Measurements from ENCODE around the gene YEATS4. TPM values are rescaled to one million over a fixed set of nuclear protein-coding genes. Genes with fewer than 3 reads are reported as not detected.
A peak's percentile ranks its signal among the peaks of the same experiment; 100 is the strongest.

YEATS4 gene
- total RNA-seq, 1 donor from 2014 or later: 11.4 TPM

DNA sequence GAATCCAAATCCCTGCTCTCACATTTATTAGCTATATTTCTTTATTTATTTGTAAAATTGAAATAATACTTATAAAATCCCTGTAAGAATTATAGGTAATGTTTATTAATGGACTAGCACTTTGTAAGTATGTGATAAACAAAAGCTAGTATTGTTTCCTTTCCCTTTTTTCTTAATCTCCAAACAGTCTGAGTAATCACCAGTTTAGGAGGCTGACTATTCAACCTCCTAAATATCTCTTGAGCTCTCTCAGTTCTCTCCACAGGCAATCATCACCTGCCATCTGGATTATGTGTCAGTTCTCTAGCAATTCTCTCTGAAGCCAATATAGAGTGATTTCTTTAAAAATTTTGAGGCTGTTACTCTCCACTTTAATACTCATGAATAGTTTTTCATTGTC is 20.6 kb upstream of the YEATS4 start:
- ATAC-seq (no peak), DNase-seq (ENCODE audit: missing footprints) (no peak)
- intact Hi-C loops (cut with DNase I): no loop called here

DNA sequence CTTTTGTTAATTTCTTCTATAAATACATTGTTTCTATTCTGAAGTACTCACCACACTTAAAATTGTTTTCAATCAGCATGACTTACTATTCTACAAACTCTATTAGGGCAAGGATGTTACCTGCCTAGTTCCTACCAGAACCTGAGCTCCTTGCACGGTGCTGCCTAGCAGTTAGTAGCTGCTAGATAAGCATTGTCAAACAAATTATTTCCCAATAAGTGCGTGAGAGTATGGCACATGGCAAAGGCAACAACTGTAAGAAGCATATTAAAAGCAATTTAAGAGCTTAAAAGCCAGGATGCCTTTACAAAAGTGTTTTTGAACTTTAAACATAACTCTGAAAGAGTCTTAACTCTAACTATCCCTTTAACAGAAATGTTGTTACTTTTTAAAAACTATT is 19.5 kb upstream of the YEATS4 start:
- no peak for ATAC-seq
- no peak for DNase-seq (ENCODE audit: missing footprints)
- intact Hi-C loops (cut with DNase I): no loop called here

DNA sequence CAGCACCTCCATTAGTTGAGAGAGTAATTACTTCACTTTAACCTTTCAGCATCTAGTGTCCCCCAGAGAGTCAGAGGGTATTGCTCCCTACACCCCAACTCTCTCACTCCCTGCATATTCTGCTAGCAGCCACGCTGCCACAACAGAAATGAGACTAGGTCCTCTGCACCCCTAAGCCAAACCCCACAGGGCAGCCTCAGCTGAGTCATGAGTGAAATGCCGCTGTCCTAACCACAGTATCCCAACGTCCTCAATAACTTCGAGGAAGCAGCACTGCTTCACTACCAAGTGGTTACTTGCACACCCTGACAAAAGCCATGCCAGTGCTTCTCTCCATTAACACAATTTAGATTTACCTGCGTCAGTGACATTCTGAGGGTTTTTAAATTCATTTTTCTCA is 18.2 kb upstream of the YEATS4 start:
- ATAC-seq: no peak
- no peak for DNase-seq (ENCODE audit: missing footprints)
- intact Hi-C loops (cut with DNase I): no loop called here

DNA sequence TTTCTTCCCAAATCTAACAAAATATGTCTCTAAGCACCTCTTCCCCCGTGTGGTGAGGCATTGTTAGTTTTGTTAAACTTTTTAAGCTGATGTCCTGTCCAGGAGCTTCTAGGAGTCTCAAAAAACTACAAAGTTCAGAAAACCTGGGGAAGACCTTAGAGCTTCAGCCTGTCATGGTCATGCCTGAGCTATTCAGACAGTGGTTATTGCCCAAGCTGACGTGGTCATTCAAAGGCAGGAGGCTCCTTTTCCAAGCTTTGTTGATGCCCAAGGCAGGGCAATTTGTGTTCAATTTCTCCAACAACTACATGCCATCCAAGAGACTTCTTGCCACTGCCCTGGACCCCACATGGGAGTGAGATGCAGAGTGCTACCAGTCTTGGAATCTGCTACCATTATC is 17.1 kb upstream of the YEATS4 start:
- intact Hi-C loops (cut with DNase I): no loop called here

DNA sequence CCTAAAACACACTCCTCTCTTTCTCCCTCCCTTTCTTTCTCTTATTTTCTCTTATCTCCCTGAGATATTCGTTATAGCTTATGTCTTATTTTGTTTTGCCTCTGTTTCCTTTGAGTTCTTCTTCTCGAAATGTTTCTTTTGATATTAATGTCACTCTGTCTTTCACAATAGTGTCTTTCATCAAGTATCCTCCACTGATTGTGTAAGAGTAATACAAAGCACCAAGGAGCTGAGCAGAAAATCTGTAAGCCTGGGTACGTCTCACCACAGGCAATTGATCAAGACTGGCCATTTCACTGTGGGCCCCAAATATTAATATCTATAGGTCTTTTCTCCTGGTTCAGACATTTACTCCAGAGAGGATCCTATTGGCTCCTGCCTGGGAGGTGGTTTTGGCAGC is 16.2 kb upstream of the YEATS4 start:
- intact Hi-C loops (cut with DNase I): no loop called here
- no peak for DNase-seq (ENCODE audit: missing footprints)
- ATAC-seq: no peak

More for the DNA sequence above, 17.1 kb upstream of the YEATS4 start:
- ATAC-seq (no peak), DNase-seq (ENCODE audit: missing footprints) (no peak)

DNA sequence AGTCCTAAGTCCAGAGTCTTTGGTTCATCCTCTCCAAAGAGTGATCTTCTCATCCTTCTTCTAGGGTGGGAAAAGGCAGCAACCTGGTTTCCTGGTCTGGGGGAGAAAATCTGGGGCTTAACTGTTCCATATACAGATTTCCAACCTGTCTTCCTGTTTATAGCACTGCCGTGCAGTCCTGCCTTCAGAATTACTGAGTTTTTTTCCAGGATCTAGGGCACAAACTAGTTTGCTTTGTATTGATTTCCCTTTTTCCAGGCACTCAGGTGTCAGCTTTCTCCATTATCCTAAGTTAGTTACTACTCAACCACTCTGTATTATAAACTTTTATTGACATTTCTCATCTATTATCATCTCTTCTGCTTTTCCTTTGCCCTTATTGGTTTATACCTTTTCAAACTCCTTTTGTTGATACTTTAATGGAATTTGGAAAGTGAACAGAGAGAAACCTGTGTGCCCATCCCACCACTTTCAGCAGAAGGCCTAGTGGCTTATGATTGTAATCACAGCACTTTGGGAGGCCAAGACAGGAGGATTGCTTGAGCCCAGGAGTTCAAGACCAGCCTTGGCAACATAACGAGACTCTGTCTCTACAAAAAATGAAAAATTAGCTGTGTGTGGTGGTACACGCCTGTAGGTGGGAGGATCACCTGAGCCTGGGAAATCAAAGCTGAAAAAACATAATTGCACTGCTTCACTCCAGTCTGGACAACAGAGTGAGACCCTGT is 15.5 kb upstream of the YEATS4 start:
- ATAC-seq (no peak), DNase-seq (ENCODE audit: missing footprints) (no peak)
- intact Hi-C loops (cut with DNase I): no loop called here

DNA sequence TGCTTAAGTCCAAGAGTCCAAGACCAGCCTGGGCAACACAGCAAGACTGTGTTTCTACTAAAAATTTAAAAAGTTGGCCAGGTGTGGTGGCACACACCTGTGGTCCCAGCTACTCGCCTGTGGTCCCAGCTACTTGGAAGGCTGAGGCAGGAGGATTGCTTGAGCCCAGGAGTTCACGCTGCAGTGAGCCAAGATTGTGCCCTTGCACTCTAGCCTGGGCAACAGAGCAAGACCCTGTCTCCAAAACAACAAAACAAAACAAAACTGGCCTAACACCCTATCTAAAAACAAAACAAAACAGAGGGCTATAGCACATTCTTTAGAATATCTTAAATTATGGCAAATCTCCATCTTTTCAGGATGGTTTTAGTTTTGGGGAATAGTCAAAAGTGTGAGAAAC is 14.5 kb upstream of the YEATS4 start:
- intact Hi-C loops (cut with DNase I): no loop called here
- ATAC-seq (no peak), DNase-seq (ENCODE audit: missing footprints) (no peak)

DNA sequence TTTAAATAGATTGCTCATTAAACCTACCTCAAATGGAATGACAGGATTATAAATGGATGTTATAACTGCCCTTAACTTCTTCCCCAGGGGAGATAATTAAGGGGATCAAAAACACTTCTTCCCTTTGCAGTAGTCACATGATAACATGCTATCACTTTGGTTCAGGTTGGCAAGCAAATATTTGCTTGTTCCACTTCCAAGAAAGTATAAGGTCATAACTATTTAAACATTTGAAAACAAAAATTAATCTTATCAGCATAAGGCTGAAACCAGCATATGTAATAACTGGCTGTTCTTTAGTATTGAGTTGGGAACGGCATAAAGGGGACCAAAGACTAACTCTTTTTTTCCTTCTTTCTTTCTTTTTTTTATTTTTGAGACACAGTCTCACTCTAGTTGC is 13.8 kb upstream of the YEATS4 start:
- DNase-seq (ENCODE audit: missing footprints) (no peak), ATAC-seq (no peak)
- intact Hi-C loops (cut with DNase I): no loop called here

DNA sequence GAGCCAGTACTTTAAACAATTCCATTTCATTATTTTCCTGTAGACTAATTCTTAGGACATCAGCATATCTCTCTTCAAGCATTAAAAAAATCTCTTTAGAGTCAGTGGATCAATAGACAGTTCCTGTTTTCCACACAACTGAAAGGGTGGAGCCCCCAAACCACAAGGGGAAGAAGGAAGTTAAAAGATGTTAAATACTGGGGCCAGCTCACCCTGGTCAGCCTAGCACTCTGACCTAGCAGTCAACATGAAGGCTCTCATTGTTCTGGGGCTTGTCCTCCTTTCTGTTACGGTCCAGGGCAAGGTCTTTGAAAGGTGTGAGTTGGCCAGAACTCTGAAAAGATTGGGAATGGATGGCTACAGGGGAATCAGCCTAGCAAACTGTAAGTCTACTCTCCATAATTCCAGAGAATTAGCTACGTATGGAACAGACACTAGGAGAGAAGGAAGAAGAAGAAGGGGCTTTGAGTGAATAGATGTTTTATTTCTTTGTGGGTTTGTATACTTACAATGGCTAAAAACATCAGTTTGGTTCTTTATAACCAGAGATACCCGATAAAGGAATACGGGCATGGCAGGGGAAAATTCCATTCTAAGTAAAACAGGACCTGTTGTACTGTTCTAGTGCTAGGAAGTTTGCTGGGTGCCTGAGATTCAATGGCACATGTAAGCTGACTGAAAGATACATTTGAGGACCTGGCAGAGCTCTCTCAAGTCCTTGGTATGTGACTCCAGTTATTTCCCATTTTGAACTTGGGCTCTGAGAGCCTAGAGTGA is 11.2 kb upstream of the YEATS4 start, which contains the start of gene LYZ:
Gene LYZ, plus strand, starts transcription at position 220 of the 777 bp plus-strand sequence. Its CDS starts 28 bp downstream, at position 248.
- ATAC-seq: peak; percentile 77
- intact Hi-C loops (cut with DNase I): no loop called here
- DNase-seq (ENCODE audit: missing footprints): no peak

DNA sequence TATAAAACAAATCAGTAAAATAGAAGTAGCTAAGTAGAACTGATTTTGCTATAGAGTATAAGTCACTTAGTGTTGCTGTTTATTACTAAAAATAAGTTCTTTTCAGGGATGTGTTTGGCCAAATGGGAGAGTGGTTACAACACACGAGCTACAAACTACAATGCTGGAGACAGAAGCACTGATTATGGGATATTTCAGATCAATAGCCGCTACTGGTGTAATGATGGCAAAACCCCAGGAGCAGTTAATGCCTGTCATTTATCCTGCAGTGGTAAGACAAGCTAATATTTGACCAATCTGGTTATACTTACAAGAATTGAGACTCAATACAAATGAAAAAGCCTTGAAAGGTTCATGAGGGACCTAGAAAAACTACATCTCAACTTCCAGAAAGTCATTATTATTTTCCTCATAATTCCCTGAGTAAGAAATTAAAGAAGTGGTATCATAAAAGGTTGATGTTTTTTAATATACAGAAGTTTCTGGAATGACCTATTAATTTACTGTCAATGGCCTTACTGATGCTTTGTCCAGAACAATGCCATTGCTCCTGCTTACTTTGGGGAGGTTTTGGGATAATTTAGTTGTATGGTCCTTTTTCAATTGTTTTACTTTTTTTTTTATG is 9.4 kb upstream of the YEATS4 start:
- intact Hi-C loops (cut with DNase I): loop anchor here (10.0 kb wide), 1 partner anchor 195 kb away; no protein-coding TSS in a partner anchor
- ATAC-seq: no peak
- no peak for DNase-seq (ENCODE audit: missing footprints)

DNA sequence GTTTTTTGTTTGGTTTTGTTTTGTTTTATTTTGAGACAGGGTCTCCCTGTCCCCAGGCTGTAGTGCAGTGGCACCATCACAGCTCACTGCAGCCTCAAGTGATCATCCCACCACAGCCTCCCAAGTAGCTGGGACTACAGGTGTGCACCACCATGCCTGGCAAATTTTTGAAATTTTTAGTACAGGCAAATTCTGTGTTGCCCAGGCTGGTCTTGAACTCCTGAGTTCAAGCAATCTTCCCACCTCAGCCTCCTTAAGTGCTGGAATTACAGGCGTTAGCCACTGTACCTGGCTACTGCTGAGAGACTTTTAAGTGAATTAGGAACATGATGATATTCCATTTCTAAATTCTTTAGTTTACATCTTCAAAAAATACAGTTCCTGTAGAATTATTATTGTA is 8.8 kb upstream of the YEATS4 start:
- no peak for ATAC-seq
- DNase-seq (ENCODE audit: missing footprints): no peak
- intact Hi-C loops (cut with DNase I): loop anchor here (10.0 kb wide), 1 partner anchor 196 kb away; no protein-coding TSS in a partner anchor

DNA sequence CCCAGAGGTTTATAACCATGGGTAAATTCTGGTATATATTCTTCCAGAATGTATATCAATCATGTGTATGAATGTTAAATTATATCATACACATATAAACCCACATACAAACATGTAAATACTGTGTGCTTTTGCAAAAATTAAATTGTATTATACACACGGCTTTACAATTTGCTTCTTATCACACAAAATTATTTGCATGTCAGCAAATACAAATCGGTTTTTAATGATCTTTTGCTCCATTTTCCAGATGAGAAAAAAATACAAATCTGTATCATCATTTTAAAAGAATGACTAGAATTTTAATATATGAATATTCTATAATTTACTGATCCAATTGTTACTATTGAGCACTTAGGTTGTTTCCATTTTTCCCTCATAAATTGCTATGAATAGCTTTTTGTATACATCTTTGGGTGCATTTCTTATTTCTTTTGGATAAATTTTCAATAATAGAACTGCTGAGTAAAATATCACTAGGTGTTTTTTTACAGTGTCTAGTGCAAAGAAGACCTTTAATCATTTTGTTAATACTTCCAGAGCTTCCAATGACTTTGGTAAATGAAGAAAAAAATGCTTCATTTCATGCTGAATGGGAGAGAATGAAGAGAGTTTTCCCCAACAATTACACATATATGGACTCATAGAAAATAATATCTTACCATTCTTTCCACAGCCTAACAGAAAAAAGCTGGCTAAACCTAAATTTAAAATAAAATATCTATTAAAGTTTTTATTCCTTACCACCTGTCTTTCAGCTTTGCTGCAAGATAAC is 7.9 kb upstream of the YEATS4 start:
- ATAC-seq: no peak
- intact Hi-C loops (cut with DNase I): loop anchor here (10.0 kb wide), 1 partner anchor 197 kb away; no protein-coding TSS in a partner anchor
- no peak for DNase-seq (ENCODE audit: missing footprints)

DNA sequence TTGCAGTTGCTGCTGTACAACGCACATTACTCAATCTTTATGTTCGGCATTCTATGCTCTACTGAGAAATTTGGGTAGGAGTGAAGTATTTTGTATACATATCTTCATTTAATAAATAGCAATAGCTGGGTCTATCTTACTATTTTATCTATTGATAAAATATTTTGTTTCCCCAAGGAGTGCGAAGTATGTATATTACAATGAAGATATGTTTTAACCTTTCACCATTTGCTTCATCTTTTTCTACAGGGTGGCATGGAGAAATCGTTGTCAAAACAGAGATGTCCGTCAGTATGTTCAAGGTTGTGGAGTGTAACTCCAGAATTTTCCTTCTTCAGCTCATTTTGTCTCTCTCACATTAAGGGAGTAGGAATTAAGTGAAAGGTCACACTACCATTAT is 6.6 kb upstream of the YEATS4 start:
- DNase-seq (ENCODE audit: missing footprints) (no peak), ATAC-seq (no peak)
- intact Hi-C loops (cut with DNase I): loop anchor here (10.0 kb wide), 1 partner anchor 198 kb away; no protein-coding TSS in a partner anchor

DNA sequence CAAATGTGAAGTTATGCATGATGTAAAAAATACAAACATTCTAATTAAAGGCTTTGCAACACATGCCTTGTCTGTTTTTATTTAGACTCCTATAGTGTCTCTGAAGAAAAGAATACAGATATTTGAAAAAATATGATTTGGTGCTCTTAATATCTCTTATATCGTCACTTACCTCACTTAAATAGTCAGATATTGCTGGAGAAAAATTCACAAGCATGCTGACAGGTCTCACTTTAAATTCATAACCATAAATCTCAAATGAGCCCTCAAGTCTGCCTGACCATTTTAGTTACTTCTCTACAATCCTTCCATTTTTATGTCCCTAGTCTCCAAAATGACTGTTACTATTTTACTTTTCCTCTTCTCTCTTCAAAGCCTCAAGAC is 5.4 kb upstream of the YEATS4 start:
- intact Hi-C loops (cut with DNase I): loop anchor here (10.0 kb wide), 1 partner anchor 199 kb away; no protein-coding TSS in a partner anchor
- DNase-seq (ENCODE audit: missing footprints) (no peak), ATAC-seq (no peak)

DNA sequence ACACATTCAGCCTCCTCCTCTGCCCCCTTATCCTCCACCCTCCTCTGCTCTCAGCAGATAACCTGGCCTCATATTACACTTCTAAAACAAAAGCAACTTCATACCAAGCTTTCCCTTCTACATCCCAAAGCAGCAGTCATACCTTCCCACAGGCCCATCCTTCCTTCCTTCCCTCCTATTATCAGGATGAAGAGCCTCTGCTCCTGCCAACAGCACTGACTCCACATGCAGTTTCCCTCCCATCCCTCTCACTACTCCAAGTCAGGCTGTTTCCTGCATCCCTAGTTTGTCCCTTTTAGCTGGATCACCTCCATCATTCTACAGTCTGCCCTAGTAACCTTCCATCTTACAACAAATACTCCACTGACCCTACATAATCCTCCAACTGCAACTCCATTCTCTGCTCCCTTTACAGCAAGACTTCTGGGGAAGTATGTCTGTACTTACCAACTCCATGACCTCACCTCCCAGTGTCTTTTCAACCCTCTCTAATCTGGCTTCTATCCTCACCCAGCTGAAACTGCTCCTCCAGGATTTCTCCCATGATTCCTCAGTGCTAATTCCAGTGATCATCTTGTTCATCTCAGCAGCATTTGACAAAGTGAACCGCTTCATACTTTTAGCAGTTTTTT is 4.9 kb upstream of the YEATS4 start:
- DNase-seq (ENCODE audit: missing footprints) (no peak), ATAC-seq (no peak)
- intact Hi-C loops (cut with DNase I): loop anchor here (5.0 to 10.0 kb wide), 3 partner anchors 200 to 283 kb away; no protein-coding TSS in a partner anchor

DNA sequence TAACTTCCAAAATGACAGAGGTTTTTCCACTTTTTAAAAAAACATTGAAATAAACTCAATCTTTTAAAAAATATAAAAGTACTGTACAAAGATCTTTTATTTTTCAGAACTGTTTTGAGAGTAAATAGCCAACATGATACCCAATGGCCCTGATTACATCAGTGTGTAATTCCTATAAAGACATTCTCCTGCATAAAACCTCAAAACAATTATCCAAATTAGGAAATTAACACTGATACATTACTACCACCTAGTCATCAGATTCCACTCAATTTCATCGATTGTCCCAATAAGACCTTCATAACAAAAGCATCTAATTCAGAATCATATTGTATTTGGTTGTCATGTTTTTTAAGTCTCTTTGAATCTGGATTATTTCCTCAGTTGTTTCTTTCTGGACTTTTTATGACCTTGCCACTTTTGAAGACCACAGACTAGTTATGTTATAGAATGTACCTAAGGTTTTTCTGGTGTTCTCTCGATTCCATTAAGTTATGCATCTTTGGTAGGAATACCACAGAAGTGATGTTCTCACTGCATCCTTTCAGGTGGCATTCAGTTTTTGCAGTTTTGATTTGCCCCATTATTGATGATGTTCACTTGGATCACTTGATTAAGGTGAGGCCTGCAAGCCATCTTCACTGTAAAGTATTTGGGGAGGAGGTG is 4.0 kb upstream of the YEATS4 start:
- intact Hi-C loops (cut with DNase I): loop anchor here (5.0 to 10.0 kb wide), 3 partner anchors 201 to 282 kb away; no protein-coding TSS in a partner anchor
- no peak for ATAC-seq
- no peak for DNase-seq (ENCODE audit: missing footprints)

DNA sequence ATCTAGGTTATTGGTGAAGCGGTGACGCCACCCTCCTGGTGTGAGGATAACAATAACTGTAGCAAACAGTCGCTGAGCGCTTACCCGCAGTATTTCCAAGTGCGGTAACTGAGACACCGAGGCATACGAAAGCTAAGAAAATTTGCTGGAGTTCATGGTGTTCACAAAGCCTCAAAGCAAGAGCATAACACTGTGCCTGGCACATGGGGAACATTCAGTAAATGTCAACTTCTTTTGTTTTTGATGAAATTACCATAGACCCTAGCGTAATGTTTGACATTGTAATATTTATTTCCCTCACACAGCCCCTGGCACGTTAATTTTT is 767 bp downstream of the YEATS4 start:
- DNase-seq (ENCODE audit: missing footprints) (no peak), ATAC-seq (no peak)
- intact Hi-C loops (cut with DNase I): no loop called here

DNA sequence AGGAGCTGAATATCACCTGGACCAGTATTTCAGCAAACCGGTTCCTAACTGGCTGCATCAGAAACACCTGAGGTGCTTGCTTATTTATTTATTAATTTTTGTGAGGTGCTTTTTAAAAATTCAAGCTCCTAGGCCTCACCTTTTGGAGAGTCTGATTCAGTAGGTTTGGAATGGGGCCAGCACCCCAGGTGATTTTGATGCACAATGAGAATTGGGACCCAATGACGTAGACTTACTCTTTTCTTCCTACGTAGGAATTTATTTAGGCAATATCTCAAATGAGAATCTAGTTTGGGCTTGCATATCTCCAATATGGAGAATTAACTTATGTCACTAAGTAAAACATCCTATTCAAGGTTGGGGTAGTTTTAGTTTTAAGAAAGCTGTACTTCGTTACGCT is 7.3 kb downstream of the YEATS4 start:
- ATAC-seq: no peak
- DNase-seq (ENCODE audit: missing footprints): no peak
- intact Hi-C loops (cut with DNase I): no loop called here

Data from Right ventricle myocardium inferior (tissue), 1 donor.